ENCODE results near the gene KDM4B.

DNA sequence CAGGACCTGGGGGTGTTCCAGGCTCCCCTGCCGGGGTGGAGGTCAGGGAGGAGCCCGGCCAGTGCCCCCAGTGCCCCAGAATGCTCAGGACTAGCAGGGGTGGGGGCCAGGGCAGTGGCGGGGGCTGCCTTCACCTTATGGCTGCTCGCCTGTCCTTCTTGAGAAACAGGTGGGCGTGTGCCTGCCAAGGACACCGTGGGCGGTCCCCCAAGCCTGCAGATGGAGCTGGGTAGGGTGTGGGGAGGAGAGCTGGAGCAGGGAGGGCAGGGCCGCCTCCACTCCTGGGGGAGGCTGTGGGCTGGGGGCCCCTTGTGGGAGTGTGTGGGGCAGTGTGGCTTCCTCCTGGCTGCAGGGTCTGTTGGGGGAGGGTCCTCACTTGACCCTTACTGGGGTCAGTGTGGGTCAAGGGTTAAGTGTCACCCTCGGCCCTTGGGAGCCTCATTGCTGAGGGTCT, 160.1 kb downstream of the KDM4B start:
- TF ChIP-seq, protein P1, sequence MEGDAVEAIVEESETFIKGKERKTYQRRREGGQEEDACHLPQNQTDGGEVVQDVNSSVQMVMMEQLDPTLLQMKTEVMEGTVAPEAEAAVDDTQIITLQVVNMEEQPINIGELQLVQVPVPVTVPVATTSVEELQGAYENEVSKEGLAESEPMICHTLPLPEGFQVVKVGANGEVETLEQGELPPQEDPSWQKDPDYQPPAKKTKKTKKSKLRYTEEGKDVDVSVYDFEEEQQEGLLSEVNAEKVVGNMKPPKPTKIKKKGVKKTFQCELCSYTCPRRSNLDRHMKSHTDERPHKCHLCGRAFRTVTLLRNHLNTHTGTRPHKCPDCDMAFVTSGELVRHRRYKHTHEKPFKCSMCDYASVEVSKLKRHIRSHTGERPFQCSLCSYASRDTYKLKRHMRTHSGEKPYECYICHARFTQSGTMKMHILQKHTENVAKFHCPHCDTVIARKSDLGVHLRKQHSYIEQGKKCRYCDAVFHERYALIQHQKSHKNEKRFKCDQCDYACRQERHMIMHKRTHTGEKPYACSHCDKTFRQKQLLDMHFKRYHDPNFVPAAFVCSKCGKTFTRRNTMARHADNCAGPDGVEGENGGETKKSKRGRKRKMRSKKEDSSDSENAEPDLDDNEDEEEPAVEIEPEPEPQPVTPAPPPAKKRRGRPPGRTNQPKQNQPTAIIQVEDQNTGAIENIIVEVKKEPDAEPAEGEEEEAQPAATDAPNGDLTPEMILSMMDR (conservative IDR thresholded peaks at IDR 0.05): no peak
- no peak for TF ChIP-seq ZFX (IDR thresholded peaks at IDR 0.05)

Measured in C4-2B (cell line).